IPS-18c (cell line): ENCODE measurements around the gene MISP3.

ENCODE experiments used
- H3K4me3 ChIP-seq: 2 replicates; pipeline ENCODE4 v1.7.0; 2013; ENCODE audit warnings: low read depth, mild to moderate bottlenecking, low read length, moderate library complexity; ENCODE audit not compliant: insufficient read depth
- H3K9me3 ChIP-seq: one replicate; pipeline ENCODE4 v1.6.1; 2013; ENCODE audit warnings: mild to moderate bottlenecking, low read length, moderate library complexity; ENCODE audit not compliant: control insufficient read depth, insufficient read depth

Gene MISP3

DNA sequence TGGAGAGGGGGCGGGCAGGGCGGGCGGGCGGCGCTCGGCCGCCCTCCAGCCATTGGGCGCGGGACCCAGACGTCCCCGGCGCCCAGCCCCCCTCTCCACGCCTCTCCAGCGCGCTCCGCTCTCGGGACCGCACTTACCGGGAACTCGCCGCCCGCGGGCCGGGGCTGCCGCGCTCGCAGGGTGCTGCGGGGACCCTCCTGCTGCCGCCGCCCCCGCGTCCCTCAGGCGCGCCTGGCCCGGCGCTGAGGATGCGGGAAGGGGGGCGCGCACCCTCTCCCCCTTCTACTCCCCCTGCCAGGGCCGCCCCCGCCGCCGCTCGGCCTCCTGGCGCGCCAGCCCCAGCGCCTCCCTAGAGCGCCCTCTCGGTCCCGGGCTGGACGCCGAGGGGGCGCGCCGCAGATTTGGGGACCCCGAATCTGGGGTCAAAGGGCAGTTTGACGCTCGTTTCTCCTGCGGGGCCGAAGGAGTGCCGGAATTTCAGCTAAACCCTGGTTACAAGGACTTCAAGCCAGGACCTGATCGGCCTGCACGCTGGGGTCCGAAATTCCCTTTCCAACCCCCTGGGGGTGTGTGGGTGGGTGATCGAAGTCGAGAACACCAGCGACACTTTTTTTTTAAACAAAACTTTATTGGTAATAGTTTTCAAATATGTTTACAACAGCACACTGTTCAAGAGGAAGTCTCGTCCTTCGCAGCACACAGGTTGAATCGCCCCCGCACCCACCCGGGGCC lies 18.7 kb downstream of the MISP3 start:
- Histone ChIP-seq H3K9me3 (peaks cover 3% of the 10 kb centered on the region), H3K4me3 (peak overlapping the region; percentile 86)

DNA sequence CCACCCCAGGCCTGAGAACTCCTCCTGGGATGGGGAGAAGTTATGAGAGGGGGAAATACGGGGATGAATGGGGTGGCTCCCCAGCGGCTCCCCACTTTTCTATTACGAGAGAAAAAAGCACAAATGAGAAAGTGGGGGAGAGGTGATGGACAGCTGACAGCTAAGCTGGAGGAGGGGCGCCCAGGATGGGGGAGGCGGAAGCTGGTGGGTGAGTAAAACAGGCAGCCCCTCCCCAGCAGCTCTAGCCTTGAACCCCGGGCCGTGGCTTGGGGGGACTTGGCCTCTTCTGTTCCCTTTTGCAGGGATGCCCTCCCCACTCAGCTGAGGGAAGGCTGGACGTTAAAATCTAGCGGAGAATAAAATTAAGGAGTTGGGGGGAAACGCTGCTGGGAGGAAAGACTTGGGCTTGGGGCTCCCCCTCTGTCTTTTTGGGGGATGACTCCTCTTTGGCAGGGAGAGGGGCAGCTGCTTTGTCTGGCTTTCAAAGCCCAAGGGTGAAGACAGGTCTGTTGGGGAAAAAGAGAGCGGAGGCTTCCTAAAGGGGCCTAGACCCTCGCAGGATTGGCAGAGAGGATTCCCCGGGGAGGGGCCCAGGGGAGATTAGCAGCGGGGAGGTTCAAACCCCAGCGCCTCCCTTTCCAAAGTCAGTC lies 19.4 kb downstream of the MISP3 start:
- Histone ChIP-seq H3K4me3 (peak overlapping the region; percentile 86), H3K9me3 (peaks cover 3% of the 10 kb centered on the region)

DNA sequence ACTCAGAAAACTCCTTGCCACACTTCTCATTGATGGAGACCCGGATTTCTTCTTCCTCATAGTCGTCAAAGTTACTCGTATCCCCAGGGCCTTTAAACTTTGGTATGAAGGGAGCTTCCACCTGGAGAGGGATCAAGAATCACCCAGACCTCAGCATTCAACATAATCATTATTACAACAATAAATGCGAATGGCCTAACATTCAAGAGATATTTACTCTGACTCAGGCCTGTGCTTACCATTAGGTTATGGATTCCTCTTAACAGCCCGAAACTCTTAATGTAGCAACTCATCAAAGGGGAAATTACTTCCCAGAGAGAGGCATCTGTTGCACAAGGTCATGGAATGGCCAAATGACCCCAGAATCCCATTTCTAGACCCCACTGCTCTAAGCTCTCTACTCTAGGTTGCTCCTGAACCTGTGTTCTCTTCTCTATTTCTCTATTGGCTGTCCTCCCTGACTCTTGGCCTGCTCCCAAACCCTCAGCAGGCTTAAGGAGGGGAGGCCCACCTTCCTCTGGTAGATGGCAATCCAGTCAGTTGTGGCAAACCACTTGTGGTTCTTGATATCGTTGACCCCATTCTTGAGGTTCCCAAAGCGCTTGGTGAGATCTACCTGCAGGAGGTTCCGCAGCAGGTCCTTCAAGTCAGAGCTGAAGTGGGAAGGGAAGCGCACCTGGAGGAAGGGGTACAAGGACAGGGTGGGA lies 20.7 kb downstream of the MISP3 start:
- H3K4me3 ChIP-seq: no peak overlapping the region
- H3K9me3 ChIP-seq: peaks cover 3% of the 10 kb centered on the region

- peaks cover 3% of the 10 kb centered on the region for H3K9me3 ChIP-seq
- H3K4me3 ChIP-seq: no peak overlapping the region
These were observed 22.3 kb downstream of the MISP3 start for GRCh38 chr19:14094854-14095253.

DNA sequence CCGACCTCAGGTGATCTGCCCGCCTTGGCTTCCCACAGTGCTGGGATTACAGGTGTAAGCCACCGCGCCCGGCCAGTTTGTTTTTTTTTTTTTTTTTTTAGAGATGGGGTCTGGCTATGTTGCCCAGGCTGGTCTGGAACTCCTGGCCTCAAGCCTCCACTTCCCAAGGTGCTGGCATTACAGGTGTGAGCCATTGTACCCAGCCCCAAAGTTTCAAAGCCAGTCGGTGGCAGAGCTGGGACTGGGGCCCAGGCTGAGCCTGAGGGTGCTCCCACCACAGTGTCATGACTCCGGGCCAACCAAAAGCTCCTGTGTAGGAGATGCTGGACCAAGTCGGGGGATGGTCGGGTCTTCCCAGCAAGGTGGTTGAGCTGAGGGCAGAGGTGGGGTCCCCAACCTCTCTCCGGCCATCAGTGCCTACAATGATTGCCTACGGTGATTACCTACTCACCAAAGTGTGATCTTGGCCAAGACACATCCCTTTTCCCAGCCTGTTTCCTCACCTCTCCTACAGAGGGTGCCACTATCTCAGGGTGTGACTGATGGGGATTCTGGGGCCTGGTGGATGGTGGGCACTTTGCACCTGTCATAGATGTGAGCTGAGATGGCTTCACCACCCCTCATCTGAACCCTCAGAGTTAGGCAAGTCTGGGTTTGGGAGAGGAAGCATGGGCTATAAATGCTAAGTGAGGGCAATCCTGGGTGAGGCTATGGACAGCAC lies 23.8 kb downstream of the MISP3 start:
- H3K4me3 ChIP-seq: no peak overlapping the region
- H3K9me3 ChIP-seq: peaks cover 3% of the 10 kb centered on the region

GRCh38 chr19:14097532-14098151 lies 25.1 kb downstream of the MISP3 start:
- peaks cover 3% of the 10 kb centered on the region for H3K9me3 ChIP-seq
- H3K4me3 ChIP-seq: no peak overlapping the region

- no peak overlapping the region for H3K4me3 ChIP-seq
- H3K9me3 ChIP-seq: no peaks in the 10 kb centered on the region
These were observed 28.5 kb downstream of the MISP3 start for GRCh38 chr19:14101003-14101545.

DNA sequence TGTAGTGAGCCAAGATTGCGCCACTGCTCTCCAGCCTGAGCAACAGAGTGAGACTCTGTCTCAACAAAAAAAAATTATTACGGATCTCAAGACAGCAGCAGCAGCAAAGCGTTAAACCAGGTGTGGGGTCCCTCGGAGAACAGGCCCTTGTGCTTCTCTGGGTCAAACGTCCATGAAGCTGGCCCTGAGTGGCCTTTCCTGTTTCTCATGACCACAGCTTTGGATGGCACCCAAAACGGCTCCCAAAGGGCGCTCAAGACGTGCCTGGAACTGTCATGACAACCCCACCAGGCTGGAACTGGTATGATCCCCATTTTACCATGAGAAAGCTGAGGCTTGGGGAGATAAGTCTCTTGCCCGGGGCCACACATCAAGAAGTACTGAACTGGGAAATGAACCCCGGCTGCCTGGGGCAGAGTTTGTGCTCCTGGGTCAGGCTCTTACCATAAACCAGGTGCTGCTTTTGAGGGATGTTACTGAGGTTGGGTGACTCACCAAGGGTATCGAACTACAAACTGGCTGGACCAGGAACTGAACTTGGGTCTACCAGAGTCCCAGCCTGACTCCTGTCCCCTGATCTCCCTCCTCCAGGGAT lies 29.6 kb downstream of the MISP3 start:
- Histone ChIP-seq H3K9me3 (no peaks in the 10 kb centered on the region), H3K4me3 (no peak overlapping the region)

DNA sequence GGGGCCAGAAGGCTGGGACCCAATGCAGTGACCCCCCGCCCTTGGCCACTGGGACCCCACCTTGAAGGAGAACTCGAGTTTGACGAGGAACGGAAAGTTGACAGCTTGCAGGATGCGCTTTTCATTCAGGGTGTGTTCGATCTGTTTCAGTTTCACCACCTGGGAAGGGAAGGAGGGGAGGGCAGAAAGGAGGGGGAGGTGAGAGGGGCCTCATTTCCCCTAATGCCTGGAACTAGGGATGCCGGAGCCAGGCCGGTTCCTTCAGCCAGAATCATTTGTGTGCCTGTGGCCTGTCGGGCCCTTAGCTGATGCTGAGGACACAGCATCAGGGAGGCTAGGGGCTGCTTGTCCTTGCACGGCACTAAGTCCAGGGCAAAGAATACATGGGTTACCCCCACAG lies 30.2 kb downstream of the MISP3 start:
- no peak overlapping the region for H3K4me3 ChIP-seq

DNA sequence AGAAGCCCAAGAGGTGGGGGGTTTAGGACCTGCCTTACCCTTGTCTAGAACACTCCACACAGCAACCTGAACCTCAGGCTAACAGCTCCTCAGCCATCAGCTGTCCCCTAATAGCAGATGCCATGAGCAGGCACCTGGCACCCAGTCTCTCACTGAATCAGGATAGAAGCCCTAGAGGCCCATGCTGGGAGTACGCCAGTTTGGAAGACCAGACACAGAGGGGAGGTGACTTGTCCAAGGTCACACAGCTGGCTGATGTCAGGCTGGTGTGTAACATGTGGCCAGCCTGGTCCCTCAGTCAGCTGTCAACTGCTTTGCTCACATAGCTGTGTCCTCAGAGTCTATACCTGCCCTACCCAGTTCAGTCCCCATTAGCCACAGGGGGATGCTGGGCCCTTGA lies 30.7 kb downstream of the MISP3 start:
- H3K4me3 ChIP-seq: no peak overlapping the region
- no peaks in the 10 kb centered on the region for H3K9me3 ChIP-seq

More for the DNA sequence above, 30.2 kb downstream of the MISP3 start:
- H3K9me3 ChIP-seq: no peaks in the 10 kb centered on the region

- H3K9me3 ChIP-seq: no peaks in the 10 kb centered on the region
- H3K4me3 ChIP-seq: no peak overlapping the region
These were observed 33.1 kb downstream of the MISP3 start for GRCh38 chr19:14105680-14106079.

- Histone ChIP-seq H3K4me3 (no peak overlapping the region), H3K9me3 (no peaks in the 10 kb centered on the region)
These were observed 34.3 kb downstream of the MISP3 start for GRCh38 chr19:14106840-14107239.

DNA sequence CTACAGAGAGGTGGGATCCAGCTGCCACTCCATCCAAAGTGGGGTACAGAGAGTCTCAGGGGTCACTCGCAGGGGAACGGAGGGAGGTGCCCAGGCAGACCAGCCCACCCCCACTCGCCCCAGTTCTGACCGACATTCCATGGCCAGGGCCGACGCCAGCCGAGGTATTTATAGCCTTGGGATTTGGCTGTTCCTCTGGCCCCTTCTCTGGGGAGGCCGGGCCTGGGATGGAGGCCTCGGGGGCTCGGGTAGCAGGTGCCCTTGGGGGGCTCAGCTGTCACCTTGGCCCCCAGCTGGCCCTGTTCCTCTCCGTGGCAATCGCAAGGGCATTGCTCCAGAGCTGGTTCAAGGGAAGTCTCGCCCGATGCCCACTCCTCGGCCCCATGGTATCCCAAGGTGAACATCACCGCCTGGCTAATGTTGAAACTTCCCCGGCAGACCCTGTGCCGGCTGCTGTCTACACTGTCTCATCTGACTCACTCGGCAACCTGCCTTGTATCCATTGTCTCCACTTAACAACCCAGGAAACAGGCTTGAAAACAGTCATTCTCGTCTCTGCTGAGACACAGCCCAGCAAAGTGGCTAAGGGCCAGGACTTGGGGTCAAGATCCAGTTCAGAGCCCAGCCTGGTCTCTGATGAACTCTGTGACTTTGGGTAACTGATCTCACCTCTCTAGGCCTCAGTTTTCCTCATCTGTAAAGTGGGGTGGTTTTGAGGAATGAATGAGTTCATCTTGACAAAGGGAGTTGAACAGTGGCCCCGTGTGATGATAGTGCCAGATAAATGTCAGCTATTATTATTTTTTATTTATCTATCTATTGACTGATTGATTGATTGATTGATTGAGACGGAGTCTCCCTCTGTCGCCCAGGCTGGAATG lies 35.2 kb downstream of the MISP3 start:
- Histone ChIP-seq H3K9me3 (no peaks in the 10 kb centered on the region), H3K4me3 (no peak overlapping the region)

DNA sequence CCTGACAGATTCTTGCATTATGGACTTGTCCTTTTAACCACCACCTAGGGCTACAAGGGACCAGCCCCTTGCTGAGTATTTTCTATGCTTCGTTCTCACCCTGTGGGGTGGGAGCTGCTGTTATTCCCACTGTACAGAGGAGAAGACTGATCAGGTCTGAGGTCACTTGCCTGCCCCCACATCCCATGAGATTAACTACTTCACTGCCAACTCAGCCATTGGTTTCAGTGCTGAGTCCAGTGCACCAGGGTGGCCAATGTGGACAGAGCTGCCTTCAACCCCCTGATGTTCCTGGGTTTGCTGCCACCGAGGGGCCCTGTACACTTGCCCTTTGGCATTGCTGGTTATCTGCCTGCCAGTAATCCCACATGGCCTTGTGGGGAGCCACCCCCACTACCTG lies 38.1 kb downstream of the MISP3 start:
- H3K9me3 ChIP-seq: no peaks in the 10 kb centered on the region
- H3K4me3 ChIP-seq: no peak overlapping the region

DNA sequence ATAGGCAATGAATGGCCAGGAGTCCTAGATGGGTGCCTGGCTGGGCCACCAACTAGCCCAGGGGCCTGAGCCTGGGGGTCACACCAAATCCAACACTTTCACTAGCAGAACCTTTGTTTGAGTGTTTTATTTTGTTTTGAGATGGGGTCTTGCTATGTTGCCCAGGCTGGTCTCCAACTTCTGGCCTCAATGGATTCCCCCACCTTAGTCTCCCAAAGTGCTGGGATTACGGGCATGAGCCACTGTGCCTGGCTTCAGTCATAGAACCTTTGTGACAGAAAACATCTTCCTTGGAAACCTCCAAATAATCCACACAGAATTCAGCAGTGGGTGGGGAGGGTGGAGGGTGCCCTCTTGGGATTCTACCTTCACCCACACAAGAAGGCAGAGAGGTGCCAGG lies 38.9 kb downstream of the MISP3 start:
- Histone ChIP-seq H3K4me3 (no peak overlapping the region), H3K9me3 (no peaks in the 10 kb centered on the region)
